Thyroid gland (tissue), 4 donors: Measurements from ENCODE around the gene TOM1L2. TPM values are rescaled to one million over a fixed set of nuclear protein-coding genes. Genes with fewer than 3 reads are reported as not detected.
A peak's percentile ranks its signal among the peaks of the same experiment; 100 is the strongest.

Experiments
- DNase-seq, 2 donors: peaks; one replicate each; pipeline ENCODE4 v3.0.0-alpha.2; 2019
- H3K27ac ChIP-seq, 3 donors: fragments of 200-600 bp; sonication (generic); 1 replicate in 2 of 3; 2 replicates in 1 of 3; pipeline ENCODE4 v1.5.1; 2016 to 2019; ENCODE audit warnings: mild to moderate bottlenecking in 1 of 3, moderate library complexity in 1 of 3
- H3K27me3 ChIP-seq: fragments of 200-600 bp; sonication (generic); one replicate; pipeline ENCODE4 v1.5.1; 2019
- H3K36me3 ChIP-seq, 2 donors: fragments of 200-600 bp; sonication (generic); one replicate each; pipeline ENCODE4 v1.5.1; 2016 to 2019
- H3K4me1 ChIP-seq, 2 donors: fragments of 200-600 bp; sonication (generic); one replicate each; pipeline ENCODE4 v1.5.1; 2017 to 2019
- H3K4me3 ChIP-seq, 3 donors: fragments of 200-600 bp; sonication (generic); replicated peaks in 1 of 3; 1 replicate in 2 of 3; 2 replicates in 1 of 3; pipeline ENCODE4 v1.5.1; 2016; ENCODE audit warnings: mild to moderate bottlenecking in 1 of 3
- H3K9me3 ChIP-seq: fragments of 200-600 bp; sonication (generic); one replicate; pipeline ENCODE4 v1.5.1; 2017
- CTCF ChIP-seq, 6 experiments: fragments of 200-600 bp in 3 of 6; fragments of 450-650 bp in 3 of 6; sonication (generic) in 3 of 6; IDR thresholded peaks; one replicate each; pipeline ENCODE4 v1.5.1; 2016 to 2019; ENCODE audit warnings: antibody characterized with exemption in 6 of 6, mild to moderate bottlenecking in 2 of 6, inconsistent platforms in 1 of 6, moderate library complexity in 1 of 6
- POLR2A ChIP-seq, 2 donors: fragments of 450-650 bp; IDR thresholded peaks; one replicate each; pipeline ENCODE4 v1.6.1; 2017; ENCODE audit warnings: antibody characterized with exemption in 2 of 2, mild to moderate bottlenecking in 2 of 2, moderate library complexity in 1 of 2
- WGBS, 2 donors: methylation state at CpG; one replicate each; pipeline ENCODE4 v1.1.5; 2017; 5-methylcytosine and 5-hydroxymethylcytosine counted together
- intact Hi-C: fragments of 100-400 bp; cut with DNase I; formaldehyde crosslinking; loops from one replicate; pipeline ENCODE4 v1.15.1; 2023
- total RNA-seq, 4 donors: library from RNA; depleted of rRNA; stranded (reverse); fragments of >200 nt; gene quantifications; one replicate each; pipeline ENCODE4 v1.2.3, GENCODE V29; 2016

TOM1L2 gene
- total RNA-seq, 4 donors from 2014 or later = 138 to 881 (median 257) TPM

- no peaks in the 10 kb centered on the region for H3K27me3 ChIP-seq
- no peak for TF ChIP-seq POLR2A (IDR thresholded peaks at IDR 0.05)
- no peak for TF ChIP-seq CTCF (IDR thresholded peaks at IDR 0.05)
- WGBS, 2 donors = 75 to 90% methylated on average over 5 to 10 of the region's 11 CpGs
- H3K27ac ChIP-seq = peak overlapping the region; percentile 99
- H3K9me3 ChIP-seq = no peaks in the 10 kb centered on the region
- H3K4me3 ChIP-seq = no peak overlapping the region
- intact Hi-C loops = no loop called here
- no peaks in the 10 kb centered on the region for H3K36me3 ChIP-seq
- peak; percentile 88 to 90 for DNase-seq
- H3K4me1 ChIP-seq = peaks cover 83 to 89% of the 10 kb centered on the region in 2 donors
Measured at GRCh38 chr17:17837966-17838962, 133.9 kb downstream of the TOM1L2 start.

- Histone ChIP-seq H3K36me3 (no peaks in the 10 kb centered on the region), H3K4me3 (peak overlapping the region in 1 of 3 donors; percentile 87), H3K4me1 (peaks cover 74 to 80% of the 10 kb centered on the region in 2 donors), H3K27me3 (no peaks in the 10 kb centered on the region), H3K27ac (peak overlapping the region; percentile 99), H3K9me3 (no peaks in the 10 kb centered on the region)
- peak; percentile 64 to 65 for DNase-seq
- WGBS, 2 donors = 40 to 51% methylated on average over 3 of the region's 3 CpGs
- TF ChIP-seq CTCF (IDR thresholded peaks at IDR 0.05) (peak in 1 of 6 experiments; percentile 4), POLR2A (IDR thresholded peaks at IDR 0.05) (peak in 1 of 2 donors; percentile 47)
- intact Hi-C loops = no loop called here
Measured at GRCh38 chr17:17837380-17837821, 134.8 kb downstream of the TOM1L2 start.

- TF ChIP-seq POLR2A (IDR thresholded peaks at IDR 0.05) = peak in 1 of 2 donors; percentile 6
- TF ChIP-seq CTCF (IDR thresholded peaks at IDR 0.05) = no peak
- intact Hi-C loops = no loop called here
- peak in 1 of 2 donors; percentile 45 for DNase-seq
- Histone ChIP-seq H3K27me3 (no peaks in the 10 kb centered on the region), H3K4me3 (peak within 1 kb of the TSS; percentile 56 to 90 (median 87)), H3K27ac (peak within 1 kb of the TSS; percentile 99), H3K4me1 (peaks cover 69 to 75% of the 10 kb centered on the region in 2 donors), H3K36me3 (no peaks in the 10 kb centered on the region), H3K9me3 (no peaks in the 10 kb centered on the region)
- WGBS, 2 donors = 28 to 40% methylated on average over 7 to 10 of the region's 52 CpGs
Measured at GRCh38 chr17:17836818-17837379, 135.3 kb downstream of the TOM1L2 start, which contains the start of gene SREBF1. SREBF1 (minus strand) TSS chr17:17836986; CDS start chr17:17836817, 169 bp downstream.

- Histone ChIP-seq H3K4me3 (peak overlapping the region; percentile 56 to 90 (median 87)), H3K27me3 (no peaks in the 10 kb centered on the region), H3K4me1 (peaks cover 66 to 71% of the 10 kb centered on the region in 2 donors), H3K27ac (peak overlapping the region; percentile 99), H3K9me3 (no peaks in the 10 kb centered on the region), H3K36me3 (no peaks in the 10 kb centered on the region)
- TF ChIP-seq CTCF (IDR thresholded peaks at IDR 0.05) = peak in 1 of 6 experiments; percentile 7
- peak; percentile 97 to 100 for TF ChIP-seq POLR2A (IDR thresholded peaks at IDR 0.05)
- 0% methylated on average over 1 to 7 of the region's 69 CpGs for WGBS, 2 donors
- DNase-seq = peak; percentile 98 to 99
- intact Hi-C loops = no loop called here
Measured at GRCh38 chr17:17836250-17836817, 135.9 kb downstream of the TOM1L2 start.
